GM21390 (cell line): ENCODE data around the gene CPE.
"Not testable (repeated sequence)": the region's sequence is repeated elsewhere in the genome, so short reads cannot be mapped to it uniquely, and the experiment has no call there.

ENCODE experiments used
- ATAC-seq: cut with Tn5 transposase; IDR thresholded peaks from one replicate; pipeline ENCODE4 v1.9.1; 2021; ENCODE audit not compliant: unreplicated experiment

CPE gene

GRCh38 chr4:165378745-165379677, at the start of gene CPE:
CPE (plus strand) TSS chr4:165379008; CDS start chr4:165379222, 214 bp downstream.
- ATAC-seq = peak; percentile 93

DNA sequence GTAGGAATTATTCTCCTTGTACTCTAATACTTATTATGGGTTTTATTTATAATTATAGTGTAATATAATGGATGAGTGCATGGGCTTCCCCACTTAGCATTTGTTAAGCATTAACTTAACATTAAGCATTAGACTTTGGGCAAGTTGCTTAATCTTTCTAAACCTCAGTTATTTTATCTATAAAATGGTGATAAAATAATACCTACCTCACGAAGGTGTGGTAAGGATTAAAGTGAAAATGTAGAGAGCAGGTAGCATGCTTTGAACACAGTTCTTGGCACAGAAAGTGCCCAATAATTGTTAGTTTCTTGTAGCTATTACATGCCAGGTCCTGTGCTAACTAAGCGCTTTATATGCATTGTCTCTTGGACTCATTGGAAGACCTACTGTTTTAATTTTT, 48.7 kb upstream of the CPE start:
- no peak for ATAC-seq

- no peak for ATAC-seq
These were observed 48.1 kb upstream of the CPE start for GRCh38 chr4:165330666-165331065.

DNA sequence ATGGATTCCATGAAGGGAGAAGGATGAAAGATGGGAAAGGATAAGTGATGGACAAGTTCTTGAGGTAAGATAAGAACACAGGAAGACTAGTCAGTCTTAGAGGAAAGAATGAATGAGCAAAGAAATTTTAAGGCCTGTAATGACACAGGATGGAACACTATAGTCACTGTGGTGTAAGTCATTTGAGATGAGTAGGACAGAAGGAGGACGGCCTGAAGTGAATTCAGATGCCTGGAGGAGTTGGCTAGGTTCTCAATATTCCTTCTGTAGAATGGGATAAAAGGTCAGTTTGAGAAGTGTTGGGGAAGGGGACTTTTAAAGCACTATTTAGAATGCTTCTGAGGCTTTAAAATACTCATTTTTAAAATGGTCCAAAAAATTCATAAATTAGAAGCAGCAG, 47.4 kb upstream of the CPE start:
- ATAC-seq = no peak

GRCh38 chr4:165331823-165332222, 47.0 kb upstream of the CPE start:
- ATAC-seq = no peak

DNA sequence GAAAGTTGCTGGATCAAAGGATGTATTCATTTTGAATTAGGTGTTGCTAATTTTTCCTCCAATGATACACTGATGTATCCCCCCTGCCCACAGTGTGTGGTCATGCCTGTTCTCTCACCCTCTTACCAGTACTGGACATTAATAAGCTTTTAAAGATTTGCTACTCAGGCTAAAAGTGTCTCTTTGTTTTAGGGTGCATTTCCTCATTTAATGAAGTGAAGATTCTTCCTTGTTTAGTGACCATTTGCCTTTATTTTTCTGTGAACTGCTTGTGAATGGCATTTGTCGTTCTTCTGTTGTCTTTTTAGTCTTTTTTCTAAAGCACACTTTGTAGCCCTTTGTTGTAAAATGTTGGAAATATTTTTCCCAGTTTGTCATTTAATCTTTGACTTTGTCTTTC, 46.3 kb upstream of the CPE start:
- ATAC-seq = no peak

DNA sequence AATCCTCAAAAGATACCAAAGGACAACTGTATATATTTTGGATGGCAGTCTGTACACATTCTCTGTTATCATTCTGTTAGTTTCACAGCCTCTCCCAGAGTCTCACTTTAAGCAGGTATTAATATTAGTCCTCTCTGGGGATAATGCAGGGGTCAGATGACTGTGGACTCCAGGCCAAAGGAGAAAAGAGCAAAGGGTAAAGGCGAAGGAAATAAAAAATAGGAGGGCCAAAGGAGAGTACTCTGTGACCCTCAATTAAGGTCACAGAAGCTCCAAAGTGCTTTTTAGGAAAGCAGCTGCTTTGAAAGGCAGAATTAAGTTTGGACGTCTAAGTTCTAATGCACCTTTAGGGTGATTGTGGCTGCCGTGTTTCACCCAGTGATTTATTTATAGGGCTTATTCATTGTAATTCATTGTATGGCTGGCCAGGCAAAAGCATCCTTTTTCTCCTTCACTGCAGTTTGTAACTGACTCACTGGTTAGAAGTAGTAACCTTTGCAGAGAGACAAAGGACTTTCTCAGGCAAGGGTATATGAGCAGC, 43.6 kb upstream of the CPE start:
- ATAC-seq = no peak

- ATAC-seq = no peak
These were observed 42.1 kb upstream of the CPE start for GRCh38 chr4:165336743-165337142.

GRCh38 chr4:165342340-165342739, 36.5 kb upstream of the CPE start:
- not testable (repeated sequence) for ATAC-seq

DNA sequence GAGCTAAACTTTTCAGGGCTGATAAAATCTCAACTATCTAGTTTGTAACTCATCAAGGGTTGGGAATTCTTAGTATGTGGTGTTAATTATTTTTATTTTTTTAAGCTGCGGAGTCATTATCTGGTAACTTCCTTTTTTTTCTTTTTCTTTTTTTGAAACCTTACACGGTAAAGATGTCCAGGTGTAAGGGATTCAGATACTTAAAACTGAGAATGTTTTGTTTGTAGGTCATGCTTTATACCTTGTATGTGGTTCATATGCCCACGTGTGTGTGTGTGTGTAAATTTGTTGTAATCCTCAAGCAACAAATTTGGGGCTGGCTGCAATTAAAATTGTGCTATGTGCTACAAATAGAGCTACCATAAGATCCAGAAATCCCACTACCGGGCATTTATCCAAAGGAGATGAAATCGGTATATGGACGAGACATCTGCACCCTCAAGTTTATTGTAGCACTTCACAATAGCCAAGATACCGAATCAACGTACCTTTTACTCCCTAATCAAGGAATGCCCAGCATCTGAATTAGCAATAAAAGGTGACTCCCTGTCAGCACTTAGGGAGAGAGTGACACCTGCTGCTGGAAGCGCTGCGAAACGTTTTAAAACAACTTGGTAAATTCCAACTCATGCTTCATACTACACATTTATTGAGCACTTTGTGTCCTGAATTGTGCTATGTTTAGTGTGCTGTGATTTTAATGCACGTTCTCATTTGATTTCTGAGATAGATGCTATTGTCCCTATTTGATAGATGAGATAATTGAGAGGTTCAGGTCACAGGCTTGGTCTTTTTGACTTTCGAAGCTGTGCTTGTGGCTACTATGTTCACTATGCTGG, 35.2 kb upstream of the CPE start:
- no peak for ATAC-seq

DNA sequence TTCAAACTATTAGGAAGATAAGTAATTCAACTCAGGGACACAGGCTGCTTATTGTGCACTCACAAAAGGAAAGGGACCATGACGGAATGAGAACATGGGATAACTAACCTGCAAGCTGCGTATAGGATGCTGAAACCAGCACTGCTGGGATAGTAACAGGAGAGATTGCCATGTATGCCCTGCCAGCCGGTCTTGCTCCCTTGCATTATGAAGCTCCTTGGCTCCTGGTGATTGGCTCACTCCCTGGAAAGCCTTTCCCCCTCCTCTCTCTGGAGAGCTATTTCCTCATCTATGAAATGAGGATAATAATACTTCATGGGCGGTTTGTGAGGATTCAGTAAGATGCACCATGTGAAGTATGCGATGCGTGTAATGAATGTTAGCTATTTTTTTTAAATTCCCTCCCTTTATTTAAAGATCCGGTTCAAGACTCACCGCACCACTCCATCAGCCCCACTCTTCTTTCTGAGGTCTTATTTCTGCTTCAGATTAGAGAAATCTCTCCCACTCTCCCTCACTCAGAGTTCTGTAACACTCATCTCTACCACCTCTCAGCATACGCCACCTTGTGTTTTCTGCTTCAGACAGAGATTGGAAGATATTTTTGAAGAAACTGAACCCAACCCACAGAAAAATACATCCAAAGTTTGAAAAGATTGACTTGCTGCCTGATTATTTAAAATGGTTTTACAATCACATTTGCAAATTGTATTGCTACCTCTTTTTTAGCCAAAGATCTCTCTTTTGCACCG, 33.0 kb upstream of the CPE start:
- no peak for ATAC-seq

- no peak for ATAC-seq
These were observed 30.9 kb upstream of the CPE start for GRCh38 chr4:165347647-165348569.

DNA sequence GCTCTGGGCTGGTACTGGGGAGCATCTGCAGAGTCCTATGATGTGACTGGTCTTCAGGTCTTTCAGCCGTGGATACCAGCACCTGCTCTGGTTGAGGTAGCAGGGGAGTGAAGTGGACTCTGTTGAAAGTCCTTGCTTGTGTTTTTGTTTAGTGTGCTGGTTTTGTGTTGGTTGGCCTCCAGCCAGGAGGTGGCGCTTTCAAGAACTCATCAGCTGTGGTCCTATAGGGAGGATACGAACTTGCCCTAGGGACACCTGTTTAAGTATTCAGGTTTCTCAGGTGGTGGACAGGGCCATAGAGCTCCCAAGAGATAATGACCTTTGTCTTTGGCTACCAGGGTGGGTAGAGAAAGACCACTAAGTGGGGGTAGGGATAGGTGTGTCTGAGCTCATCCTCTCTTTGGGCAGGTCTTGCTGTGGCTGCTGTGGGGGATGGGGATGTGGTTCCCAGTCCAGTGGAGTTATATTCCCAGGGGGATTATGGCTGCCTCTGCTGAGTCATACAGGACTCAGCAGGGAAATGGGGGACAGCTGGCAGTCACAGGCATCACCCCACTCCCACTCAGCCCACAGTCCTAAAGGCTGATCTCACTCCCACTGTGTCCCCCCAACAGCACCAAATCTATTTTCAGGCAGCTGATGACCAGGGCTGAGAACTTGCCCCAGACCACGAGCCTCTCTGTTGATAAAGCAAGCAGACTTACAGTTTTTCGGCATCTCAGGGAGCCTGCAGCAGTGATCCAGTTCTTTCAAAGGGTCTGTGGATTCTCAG, 27.3 kb upstream of the CPE start:
- ATAC-seq = no peak

- ATAC-seq = peak; percentile 63
These were observed 22.9 kb upstream of the CPE start for GRCh38 chr4:165355900-165356300.

GRCh38 chr4:165359506-165359905, 19.3 kb upstream of the CPE start:
- ATAC-seq = no peak

DNA sequence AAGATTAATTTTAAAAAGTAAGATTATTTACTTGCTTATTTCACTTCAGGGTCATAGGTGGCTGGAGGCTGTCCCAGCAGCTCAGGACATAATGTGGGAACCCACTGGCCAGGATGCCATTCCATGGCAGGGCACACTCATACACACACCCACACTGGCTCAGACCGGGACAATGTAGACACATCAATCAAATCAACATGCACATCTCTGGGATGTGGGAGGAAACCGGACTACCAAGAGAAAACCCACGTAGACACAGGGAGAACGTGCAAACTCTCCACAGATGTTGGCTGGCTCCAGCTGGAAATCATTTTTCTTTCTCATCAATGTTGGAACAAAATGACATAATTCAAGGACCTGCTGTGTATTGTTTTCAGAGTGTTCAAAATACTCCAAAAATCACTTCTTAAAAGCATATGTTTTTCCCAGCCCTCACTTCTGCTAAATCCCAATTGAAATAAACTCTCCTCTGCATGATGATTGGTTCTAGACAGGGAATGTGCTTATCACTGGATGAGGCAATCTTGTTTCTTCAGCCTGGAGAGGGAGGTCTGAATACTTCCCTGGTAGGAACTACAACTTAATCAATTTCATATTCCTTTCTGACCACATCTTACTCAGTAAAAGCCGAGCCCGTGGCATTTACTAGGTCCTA, 18.6 kb upstream of the CPE start:
- ATAC-seq = no peak

DNA sequence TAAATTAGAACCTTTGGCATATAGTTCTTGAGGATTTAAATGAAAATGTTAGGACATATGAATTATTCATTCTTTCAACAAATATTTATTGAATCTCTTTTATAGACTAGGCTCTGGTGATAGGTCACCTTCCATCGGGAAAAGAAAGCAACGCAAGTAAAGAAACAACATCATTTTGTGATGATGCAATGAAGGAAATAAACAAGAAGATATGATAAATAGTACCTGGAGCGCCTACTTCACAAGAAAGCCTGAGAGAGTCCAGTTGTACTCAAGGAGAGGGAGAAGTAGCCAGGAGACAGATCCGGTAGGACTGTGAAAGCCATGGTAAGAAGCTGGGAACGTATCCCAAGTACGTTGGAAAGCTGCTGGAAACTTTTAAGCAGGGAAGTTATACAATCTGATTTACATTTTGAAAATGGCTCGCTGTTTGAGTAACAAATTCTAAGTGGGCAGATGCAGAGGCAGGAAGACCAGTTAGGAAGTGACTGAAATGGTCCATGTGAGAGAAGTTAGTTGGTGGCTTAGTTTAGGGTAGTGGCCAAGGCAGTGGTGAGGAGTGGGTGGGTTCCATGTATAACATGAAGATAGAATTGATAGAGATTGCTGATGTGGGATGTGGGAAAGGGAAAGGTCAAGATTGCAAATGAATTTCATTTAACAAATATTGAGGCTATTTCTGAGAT, 17.7 kb upstream of the CPE start:
- ATAC-seq = no peak

DNA sequence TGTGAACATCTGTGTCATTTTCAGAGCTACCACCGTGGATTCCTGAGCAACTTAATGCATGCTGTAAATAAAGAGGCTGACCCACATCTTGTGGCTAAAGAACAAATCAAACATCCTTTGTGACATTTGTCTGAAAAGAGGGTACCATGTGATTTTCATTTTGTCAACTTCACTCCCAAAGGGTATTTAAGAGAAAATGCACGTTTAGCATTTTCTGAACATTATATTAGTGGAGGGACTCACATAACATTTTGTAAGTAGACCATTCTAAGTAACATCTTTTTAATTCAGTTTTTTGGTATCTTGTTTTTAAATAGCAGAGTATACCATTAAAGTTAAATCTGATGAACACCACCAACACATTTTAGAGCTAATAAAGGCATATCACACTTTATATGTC, 17.0 kb upstream of the CPE start:
- ATAC-seq = no peak
